NT2/D1 (cell line): ENCODE results near the gene SDK1.

Experiments
- SUZ12 ChIP-seq: IDR thresholded peaks from 2 replicates; pipeline ENCODE4 v1.6.1; 2011; ENCODE audit not compliant: insufficient read length, insufficient read depth; ENCODE audit errors: extremely low read depth
- YY1 ChIP-seq: IDR thresholded peaks from 2 replicates; pipeline ENCODE4 v1.6.1; 2011; ENCODE audit not compliant: insufficient read length, insufficient read depth
- ZNF274 ChIP-seq: IDR thresholded peaks from 2 replicates; pipeline ENCODE4 v1.6.1; 2011; ENCODE audit warnings: mild to moderate bottlenecking, low read depth, low read length

DNA sequence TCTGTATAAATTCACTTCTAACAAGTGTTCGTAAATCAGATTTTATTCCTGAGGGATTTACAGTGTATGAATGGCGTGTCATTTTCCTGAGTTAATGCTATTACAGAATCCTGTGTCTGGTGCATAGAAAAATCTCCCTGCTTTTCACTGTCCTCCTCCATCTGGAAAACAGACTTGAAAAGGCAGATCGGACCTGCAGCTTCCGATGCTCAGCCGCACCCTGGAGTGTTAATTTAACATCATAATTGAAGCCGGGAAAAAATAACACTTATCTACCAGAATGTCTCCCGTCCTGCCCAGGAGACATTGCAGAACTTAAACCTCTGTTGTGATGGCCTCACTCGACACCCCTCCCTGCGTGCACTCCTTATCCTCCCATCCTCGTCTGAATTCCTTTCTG lies 939.0 kb downstream of the SDK1 start:
- no peak for TF ChIP-seq SUZ12
- no peak for TF ChIP-seq YY1
- no peak for TF ChIP-seq ZNF274
